Tibial artery (tissue), 4 donors: ENCODE data around the gene IL17A.

Source experiments
- DNase-seq, 2 donors: peaks; one replicate each; pipeline ENCODE4 v3.0.0-alpha.2; 2019
- H3K27ac ChIP-seq, 2 donors: fragments of 200-600 bp; sonication (generic) in 1 of 2; 1 replicate in 1 of 2; 2 replicates in 1 of 2; pipeline ENCODE4 v1.5.1; 2018 to 2019; ENCODE audit warnings: mild to moderate bottlenecking in 1 of 2
- H3K27me3 ChIP-seq, 2 donors: fragments of 200-600 bp; sonication (generic) in 1 of 2; one replicate each; pipeline versions ENCODE4 v1.5.1 to v1.6.0; 2016 to 2019
- H3K36me3 ChIP-seq, 3 donors: fragments of 200-600 bp; sonication (generic) in 2 of 3; one replicate each; pipeline ENCODE4 v1.5.1; 2016 to 2019; ENCODE audit warnings: mild to moderate bottlenecking in 2 of 3
- H3K4me1 ChIP-seq, 4 donors: fragments of 200-600 bp; sonication (generic) in 2 of 4; 1 replicate in 3 of 4; 2 replicates in 1 of 4; pipeline ENCODE4 v1.5.1; 2016 to 2019
- H3K4me3 ChIP-seq, 2 donors: fragments of 200-600 bp; sonication (generic) in 1 of 2; 1 replicate in 1 of 2; 2 replicates in 1 of 2; pipeline ENCODE4 v1.5.1; 2018 to 2019; ENCODE audit warnings: mild to moderate bottlenecking in 2 of 2
- H3K9me3 ChIP-seq, 3 donors: fragments of 200-600 bp; sonication (generic) in 1 of 3; one replicate each; pipeline ENCODE4 v1.5.1; 2016 to 2019
- CTCF ChIP-seq, 2 experiments: fragments of 200-600 bp in 1 of 2; fragments of 450-650 bp in 1 of 2; IDR thresholded peaks; one replicate each; pipeline ENCODE4 v1.5.1; 2017 to 2019; ENCODE audit warnings: antibody characterized with exemption in 2 of 2, mild to moderate bottlenecking in 1 of 2, moderate library complexity in 1 of 2
- intact Hi-C: fragments of 100-400 bp; cut with DNase I; formaldehyde crosslinking; loops from one replicate; pipeline ENCODE4 v1.15.0; 2023; ENCODE audit warnings: low total_unique reads

Gene IL17A

GRCh38 chr6:52207066-52207465 lies 20.9 kb downstream of the IL17A start:
- intact Hi-C loops, result no loop called here
- no peak for DNase-seq
- Histone ChIP-seq H3K27ac (no peak overlapping the region), H3K4me3 (no peak overlapping the region), H3K9me3 (no peaks in the 10 kb centered on the region), H3K36me3 (no peaks in the 10 kb centered on the region), H3K27me3 (no peaks in the 10 kb centered on the region), H3K4me1 (no peaks in the 10 kb centered on the region)
- TF ChIP-seq CTCF (IDR thresholded peaks at IDR 0.05), result no peak

GRCh38 chr6:52208612-52209011 lies 22.4 kb downstream of the IL17A start:
- intact Hi-C loops, result no loop called here
- Histone ChIP-seq H3K27me3 (no peaks in the 10 kb centered on the region), H3K4me1 (no peaks in the 10 kb centered on the region), H3K27ac (no peak overlapping the region), H3K9me3 (no peaks in the 10 kb centered on the region), H3K36me3 (no peaks in the 10 kb centered on the region), H3K4me3 (no peak overlapping the region)
- no peak for TF ChIP-seq CTCF (IDR thresholded peaks at IDR 0.05)
- no peak for DNase-seq

GRCh38 chr6:52209770-52210169 lies 23.6 kb downstream of the IL17A start:
- no peaks in the 10 kb centered on the region for H3K27me3 ChIP-seq
- no peaks in the 10 kb centered on the region for H3K9me3 ChIP-seq
- no peak for TF ChIP-seq CTCF (IDR thresholded peaks at IDR 0.05)
- no peaks in the 10 kb centered on the region for H3K4me1 ChIP-seq
- intact Hi-C loops, result no loop called here
- H3K36me3 ChIP-seq, result no peaks in the 10 kb centered on the region
- no peak for DNase-seq
- H3K4me3 ChIP-seq, result no peak overlapping the region
- H3K27ac ChIP-seq, result no peak overlapping the region

GRCh38 chr6:52210227-52210626 lies 24.1 kb downstream of the IL17A start:
- Histone ChIP-seq H3K4me1 (no peaks in the 10 kb centered on the region), H3K27ac (no peak overlapping the region), H3K4me3 (no peak overlapping the region), H3K27me3 (no peaks in the 10 kb centered on the region), H3K36me3 (no peaks in the 10 kb centered on the region), H3K9me3 (no peaks in the 10 kb centered on the region)
- intact Hi-C loops, result no loop called here
- no peak for TF ChIP-seq CTCF (IDR thresholded peaks at IDR 0.05)
- DNase-seq, result no peak

- no peaks in the 10 kb centered on the region for H3K36me3 ChIP-seq
- no peaks in the 10 kb centered on the region for H3K4me1 ChIP-seq
- H3K27me3 ChIP-seq, result no peaks in the 10 kb centered on the region
- no peak overlapping the region for H3K4me3 ChIP-seq
- no peak for DNase-seq
- H3K27ac ChIP-seq, result no peak overlapping the region
- H3K9me3 ChIP-seq, result no peaks in the 10 kb centered on the region
- no peak for TF ChIP-seq CTCF (IDR thresholded peaks at IDR 0.05)
- intact Hi-C loops, result no loop called here
These were observed 27.0 kb downstream of the IL17A start for GRCh38 chr6:52213127-52213526.

- no peaks in the 10 kb centered on the region for H3K27me3 ChIP-seq
- intact Hi-C loops, result no loop called here
- no peak for DNase-seq
- H3K36me3 ChIP-seq, result no peaks in the 10 kb centered on the region
- H3K9me3 ChIP-seq, result no peaks in the 10 kb centered on the region
- TF ChIP-seq CTCF (IDR thresholded peaks at IDR 0.05), result no peak
- no peak overlapping the region for H3K4me3 ChIP-seq
- no peak overlapping the region for H3K27ac ChIP-seq
- H3K4me1 ChIP-seq, result no peaks in the 10 kb centered on the region
These were observed 29.6 kb downstream of the IL17A start for GRCh38 chr6:52215787-52216186.
